ENCODE results near the gene TPCN2.
"Not testable (repeated sequence)": the region's sequence is repeated elsewhere in the genome, so short reads cannot be mapped to it uniquely, and the experiment has no call there.

Gene TPCN2

DNA sequence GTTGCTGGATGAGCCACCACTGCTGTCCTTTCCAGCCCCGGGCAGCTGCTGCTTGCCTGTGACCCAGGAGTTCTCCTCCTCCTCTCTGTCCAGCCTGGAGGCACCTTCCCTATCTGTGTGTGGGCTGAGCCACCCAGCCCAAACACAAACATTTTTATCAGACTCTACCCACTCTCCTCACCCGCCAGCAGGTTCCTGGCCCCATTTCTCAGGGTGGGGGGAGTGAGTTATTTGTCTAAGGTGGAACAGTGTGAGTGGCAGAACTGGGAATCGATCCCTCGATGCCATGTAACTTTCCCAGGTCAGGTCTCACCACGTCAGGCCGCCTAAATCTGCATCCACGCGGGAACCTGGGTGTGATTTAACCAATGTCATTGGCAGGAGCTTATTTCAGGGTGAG is 86.2 kb downstream of the TPCN2 start:
- no peak for DNase-seq (ENCODE audit: insufficient read length, low spot score)
- TF ChIP-seq CTCF (IDR thresholded peaks at IDR 0.05; ENCODE audit: insufficient read depth, missing control alignments) = no peak
- no peak for FAIRE-seq

GRCh38 chr11:69135420-69136363 is 87.0 kb downstream of the TPCN2 start:
- no peak for TF ChIP-seq CTCF (IDR thresholded peaks at IDR 0.05; ENCODE audit: insufficient read depth, missing control alignments)
- FAIRE-seq (no peak), DNase-seq (ENCODE audit: insufficient read length, low spot score) (no peak)

DNA sequence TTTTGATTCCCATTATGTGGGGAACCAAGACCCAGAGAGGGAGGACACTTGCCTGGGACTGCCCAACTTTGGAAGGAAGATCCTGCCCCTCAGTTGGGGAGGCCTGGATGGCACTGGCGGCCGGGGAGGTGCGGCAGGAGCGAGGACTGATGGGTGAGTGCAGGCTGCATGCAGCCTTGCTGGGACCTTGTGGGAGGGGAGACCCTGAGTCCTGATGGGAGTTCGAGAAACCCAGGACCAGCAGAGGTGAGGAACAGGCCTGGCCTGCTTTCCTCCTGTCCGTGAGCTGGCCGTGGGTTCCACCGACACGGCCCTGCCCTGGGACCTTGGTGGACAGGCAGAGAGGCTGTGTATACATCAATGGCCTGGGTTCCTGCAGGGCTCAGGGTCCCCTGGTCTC is 87.7 kb downstream of the TPCN2 start:
- FAIRE-seq (no peak), DNase-seq (ENCODE audit: insufficient read length, low spot score) (no peak)
- TF ChIP-seq CTCF (IDR thresholded peaks at IDR 0.05; ENCODE audit: insufficient read depth, missing control alignments) = no peak

DNA sequence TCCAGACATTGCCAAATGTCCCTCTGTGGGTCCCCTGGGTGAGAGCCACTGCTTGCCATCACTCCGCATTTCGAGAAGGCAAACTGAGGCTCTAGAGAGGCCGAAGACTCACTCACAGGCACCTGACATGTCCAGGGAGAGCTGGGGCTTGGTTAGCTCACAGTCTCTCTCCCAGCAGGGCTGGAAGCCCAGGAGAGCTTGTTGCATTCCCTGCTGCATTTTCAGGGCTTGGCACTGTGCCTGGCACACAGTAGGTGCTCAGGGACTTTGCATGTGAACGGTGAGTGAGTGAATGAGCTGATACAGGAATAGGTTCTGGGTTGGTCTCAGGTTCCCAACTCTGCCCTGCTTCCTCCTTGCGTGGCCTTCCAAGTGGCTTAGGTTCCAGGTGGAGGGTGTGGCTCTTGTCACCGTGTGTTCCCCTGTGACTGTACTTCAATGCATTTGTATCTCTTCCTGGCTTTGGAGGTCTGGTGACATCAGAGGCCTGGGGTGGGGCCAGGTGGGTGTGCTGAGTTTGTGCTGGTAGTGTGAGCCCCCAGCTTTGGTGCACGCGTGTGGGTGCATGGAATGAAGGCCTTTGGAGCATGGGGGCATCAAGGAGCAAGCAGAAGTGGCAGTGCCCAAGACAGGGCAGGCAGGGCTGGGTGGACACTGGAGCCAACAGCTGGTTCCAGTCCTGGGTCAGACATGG is 88.6 kb downstream of the TPCN2 start:
- TF ChIP-seq CTCF (IDR thresholded peaks at IDR 0.05; ENCODE audit: insufficient read depth, missing control alignments) = no peak
- no peak for DNase-seq (ENCODE audit: insufficient read length, low spot score)
- FAIRE-seq = no peak

GRCh38 chr11:69138265-69138664 is 89.5 kb downstream of the TPCN2 start:
- DNase-seq (ENCODE audit: insufficient read length, low spot score) (no peak), FAIRE-seq (no peak)
- no peak for TF ChIP-seq CTCF (IDR thresholded peaks at IDR 0.05; ENCODE audit: insufficient read depth, missing control alignments)

- not testable (repeated sequence) for DNase-seq (ENCODE audit: insufficient read length, low spot score); FAIRE-seq
Observed at GRCh38 chr11:69140161-69140560, 91.4 kb downstream of the TPCN2 start.

DNA sequence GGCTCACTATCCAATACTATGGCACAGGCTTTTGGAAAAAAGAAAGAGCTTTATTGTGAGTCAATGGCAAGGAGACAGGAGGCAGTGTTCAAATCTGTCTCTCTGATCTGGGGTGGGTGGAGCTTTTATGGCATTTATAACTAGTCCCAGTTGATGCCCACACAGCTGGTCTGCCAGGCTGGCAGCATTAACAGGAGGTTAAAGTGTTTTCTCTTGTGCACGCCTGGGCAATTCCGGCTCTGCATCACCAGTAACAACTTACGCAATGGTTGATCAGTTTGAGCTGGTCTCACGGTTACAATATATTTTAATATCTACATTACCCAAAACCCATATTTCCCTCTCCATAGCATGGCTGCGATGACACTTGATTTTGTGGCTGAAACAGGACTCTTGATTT is 91.9 kb downstream of the TPCN2 start:
- DNase-seq (ENCODE audit: insufficient read length, low spot score) = no peak
- TF ChIP-seq CTCF (IDR thresholded peaks at IDR 0.05; ENCODE audit: insufficient read depth, missing control alignments) = no peak
- FAIRE-seq = no peak
